Right atrium auricular region (tissue), 2 donors: ENCODE results near the gene PLIN5. TPM values are rescaled to one million over a fixed set of nuclear protein-coding genes. Genes with fewer than 3 reads are reported as not detected.

Experiments used
- DNase-seq: peaks from one replicate; pipeline ENCODE4 v3.0.0-alpha.2; 2019; ENCODE audit warnings: low spot score
- H3K27ac ChIP-seq, 2 donors: fragments of 200-600 bp; sonication (generic); 1 replicate in 1 of 2; 2 replicates in 1 of 2; pipeline ENCODE4 v1.5.1; 2016 to 2019
- H3K27me3 ChIP-seq, 2 donors: fragments of 200-600 bp; sonication (generic); one replicate each; pipeline versions ENCODE4 v1.5.1 to v1.6.0; 2017 to 2019
- H3K36me3 ChIP-seq: fragments of 200-600 bp; sonication (generic); one replicate; pipeline ENCODE4 v1.5.1; 2016
- H3K4me1 ChIP-seq, 2 donors: fragments of 200-600 bp; sonication (generic); one replicate each; pipeline versions ENCODE4 v1.5.1 to v1.6.0; 2017 to 2019
- H3K4me3 ChIP-seq, 2 donors: fragments of 200-600 bp; sonication (generic); 1 replicate in 1 of 2; 2 replicates in 1 of 2; pipeline ENCODE4 v1.5.1; 2017 to 2019; ENCODE audit warnings: mild to moderate bottlenecking in 1 of 2, moderate library complexity in 1 of 2
- H3K9me3 ChIP-seq, 2 donors: fragments of 200-600 bp; sonication (generic); one replicate each; pipeline ENCODE4 v1.5.1; 2019
- CTCF ChIP-seq, 2 donors: fragments of 200-600 bp; sonication (generic); IDR thresholded peaks; one replicate each; pipeline ENCODE4 v1.5.1; 2019; ENCODE audit warnings: antibody characterized with exemption in 2 of 2
- total RNA-seq, 2 donors: library from RNA; depleted of rRNA; stranded (reverse); fragments of >200 nt; gene quantifications; one replicate each; pipeline ENCODE4 v1.1.0, GENCODE V29; 2016

Gene PLIN5
- total RNA-seq, 2 donors from 2014 or later, result 21.4 to 43.6 TPM

DNA sequence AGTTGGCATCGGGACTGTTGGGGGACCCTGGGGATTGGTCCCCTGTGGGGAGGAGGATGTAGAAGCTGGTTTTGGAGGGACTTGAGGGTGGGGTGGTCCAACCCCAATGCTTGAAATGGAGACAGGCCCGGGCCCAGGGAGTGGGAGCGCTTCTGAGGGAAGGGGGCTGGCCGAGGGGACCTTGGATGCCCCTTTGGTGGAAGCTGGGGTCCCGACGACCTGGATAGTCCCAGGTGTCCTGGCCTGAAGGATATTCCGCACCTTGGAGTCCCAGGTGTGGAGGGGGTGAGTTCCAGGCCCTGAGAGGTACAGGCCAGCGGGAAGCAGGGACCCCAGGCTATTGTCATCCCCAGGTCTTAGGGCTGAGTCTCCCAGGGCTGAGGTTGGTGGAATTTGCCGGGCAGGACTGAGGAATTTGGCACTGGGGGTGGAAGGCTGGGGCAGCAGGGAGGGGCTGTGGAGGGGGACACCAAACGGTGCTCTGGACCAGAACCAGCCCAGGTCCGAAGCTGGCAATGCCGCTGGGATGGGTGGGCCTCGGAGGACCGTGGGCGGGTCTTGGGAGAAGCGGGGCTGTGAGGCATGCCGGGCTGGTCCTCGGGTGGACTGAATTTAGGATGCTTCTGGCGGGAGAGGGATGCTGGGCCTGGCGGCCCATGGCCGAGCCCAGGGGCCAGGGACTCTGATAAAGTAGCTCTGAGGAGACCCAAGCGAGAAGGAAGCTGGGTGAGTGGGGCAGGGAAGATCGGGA is 61.1 kb downstream of the PLIN5 start:
- Histone ChIP-seq H3K27ac (peak overlapping the region in 1 of 2 donors; percentile 69), H3K36me3 (peaks cover 8% of the 10 kb centered on the region), H3K4me1 (peaks cover 0 to 30% of the 10 kb centered on the region in 2 donors), H3K4me3 (peak overlapping the region in 1 of 2 donors; percentile 28), H3K27me3 (no peaks in the 10 kb centered on the region), H3K9me3 (no peaks in the 10 kb centered on the region)
- TF ChIP-seq CTCF (IDR thresholded peaks at IDR 0.05), result no peak
- DNase-seq, result no peak

- H3K4me3 ChIP-seq, result peak overlapping the region; percentile 85 to 98
- no peaks in the 10 kb centered on the region for H3K27me3 ChIP-seq
- H3K9me3 ChIP-seq, result no peaks in the 10 kb centered on the region
- H3K36me3 ChIP-seq, result peaks cover 8% of the 10 kb centered on the region
- peak overlapping the region in 1 of 2 donors; percentile 69 for H3K27ac ChIP-seq
- H3K4me1 ChIP-seq, result peaks cover 0 to 30% of the 10 kb centered on the region in 2 donors
- TF ChIP-seq CTCF (IDR thresholded peaks at IDR 0.05), result no peak
- no peak for DNase-seq
Measured at GRCh38 chr19:4473011-4473762, 61.8 kb downstream of the PLIN5 start.

Other genes with a start within 250 kb of the PLIN5 start
- gene TMIGD2, start 232.8 kb downstream of the PLIN5 start, total RNA-seq, result under 1 TPM in 1 of 2 donors, not detected in 1; 0.28 TPM
- gene FSD1, start 230.6 kb downstream of the PLIN5 start, total RNA-seq, result not detected
- gene STAP2, start 196.4 kb downstream of the PLIN5 start, total RNA-seq, result 10 to 100 TPM in 1 of 2 donors, 1 to 10 TPM in 1; 4.8 to 11.8 TPM
- 1 to 10 TPM; 6.2 to 7.3 TPM for gene MPND, start 191.7 kb downstream of the PLIN5 start, total RNA-seq
- 10 to 100 TPM; 17.5 to 31.9 TPM for gene SH3GL1, start 134.7 kb downstream of the PLIN5 start, total RNA-seq
- gene CHAF1A, start 132.6 kb downstream of the PLIN5 start, total RNA-seq, result 1 to 10 TPM; 2.6 to 5.0 TPM
- gene UBXN6, start 77.4 kb downstream of the PLIN5 start, total RNA-seq, result 100 to 1,000 TPM in 1 of 2 donors, 10 to 100 TPM in 1; 52.8 to 100 TPM
- gene HDGFL2, start 62.9 kb downstream of the PLIN5 start, total RNA-seq, result 10 to 100 TPM; 18.3 to 24.8 TPM
- 100 to 1,000 TPM; 104 to 156 TPM for gene PLIN4, start 16.7 kb downstream of the PLIN5 start, total RNA-seq
- under 1 TPM in 1 of 2 donors, not detected in 1; 0.67 TPM for gene LRG1, start 4.8 kb upstream of the PLIN5 start, total RNA-seq
- 10 to 100 TPM in 1 of 2 donors, 1 to 10 TPM in 1; 3.9 to 10.8 TPM for gene SEMA6B, start 24.5 kb upstream of the PLIN5 start, total RNA-seq
- 1 to 10 TPM; 2.6 to 4.2 TPM for gene TNFAIP8L1, start 104.3 kb upstream of the PLIN5 start, total RNA-seq
- 10 to 100 TPM; 26.3 to 36.6 TPM for gene MYDGF, start 135.1 kb upstream of the PLIN5 start, total RNA-seq
- 10 to 100 TPM; 36.2 to 50.4 TPM for gene DPP9, start 188.6 kb upstream of the PLIN5 start, total RNA-seq